ENCODE data around the gene TAPT1. TPM values are rescaled to one million over a fixed set of nuclear protein-coding genes. Genes with fewer than 3 reads are reported as not detected.

Gene TAPT1
- total and polyA plus RNA-seq, 2 of the 13 experiments (the other 11 are each of a cell fraction or from before 2014, with no cell fraction given): 24.5 to 25.3 TPM

DNA sequence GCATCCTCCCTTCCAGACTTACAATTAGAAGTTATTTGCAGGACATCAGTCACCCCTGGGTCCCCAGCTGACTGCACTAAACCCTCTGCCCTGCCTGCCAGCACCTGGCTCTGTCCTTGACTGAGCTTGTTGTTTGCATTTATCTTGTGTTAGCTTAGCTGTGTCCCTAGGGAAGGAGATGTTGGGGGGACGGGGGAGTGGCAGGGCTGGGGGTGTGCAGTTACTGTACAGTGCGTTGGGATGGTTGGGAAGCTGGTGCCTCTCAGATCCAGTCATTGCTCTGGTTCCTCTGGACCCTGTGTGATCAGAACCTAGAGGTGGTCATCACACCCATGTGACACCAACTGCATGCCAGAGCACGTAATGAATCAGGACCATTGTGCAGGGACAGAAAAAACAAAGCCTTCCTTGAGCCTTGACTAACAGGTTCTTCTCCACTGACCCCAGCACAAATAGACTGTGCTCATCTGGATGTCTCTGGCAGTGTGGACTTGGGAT, 109.7 kb downstream of the TAPT1 start (continued):
- TF ChIP-seq HNF4A (CRISPR knock-in tag; IDR thresholded peaks at IDR 0.05): peak; percentile 43
- TF ChIP-seq, protein P1, sequence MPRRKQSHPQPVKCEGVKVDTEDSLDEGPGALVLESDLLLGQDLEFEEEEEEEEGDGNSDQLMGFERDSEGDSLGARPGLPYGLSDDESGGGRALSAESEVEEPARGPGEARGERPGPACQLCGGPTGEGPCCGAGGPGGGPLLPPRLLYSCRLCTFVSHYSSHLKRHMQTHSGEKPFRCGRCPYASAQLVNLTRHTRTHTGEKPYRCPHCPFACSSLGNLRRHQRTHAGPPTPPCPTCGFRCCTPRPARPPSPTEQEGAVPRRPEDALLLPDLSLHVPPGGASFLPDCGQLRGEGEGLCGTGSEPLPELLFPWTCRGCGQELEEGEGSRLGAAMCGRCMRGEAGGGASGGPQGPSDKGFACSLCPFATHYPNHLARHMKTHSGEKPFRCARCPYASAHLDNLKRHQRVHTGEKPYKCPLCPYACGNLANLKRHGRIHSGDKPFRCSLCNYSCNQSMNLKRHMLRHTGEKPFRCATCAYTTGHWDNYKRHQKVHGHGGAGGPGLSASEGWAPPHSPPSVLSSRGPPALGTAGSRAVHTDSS (CRISPR knock-in tag; conservative IDR thresholded peaks at IDR 0.05): no peak
- no peak for TF ChIP-seq ATAD3A (CRISPR knock-in tag; IDR thresholded peaks at IDR 0.05)

DNA sequence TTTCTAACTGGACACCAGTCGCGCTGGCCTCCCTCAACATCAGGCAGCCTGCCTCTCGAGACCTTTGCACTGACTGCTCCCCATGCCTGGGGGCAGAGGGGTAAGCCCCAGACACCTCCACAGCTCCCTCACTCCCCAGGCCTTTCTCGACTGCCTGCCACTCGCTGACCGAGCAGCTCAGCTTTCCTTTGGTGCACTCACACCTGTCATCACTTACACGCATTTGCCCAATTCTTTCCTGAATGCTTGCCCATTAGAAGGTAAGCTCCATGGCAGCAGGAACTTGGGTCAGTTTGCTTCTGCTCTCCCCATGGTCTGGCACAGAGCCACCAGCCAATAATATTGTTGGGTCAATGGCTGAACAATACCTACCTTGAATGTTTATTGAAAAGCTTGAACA, 110.3 kb downstream of the TAPT1 start:
- peak overlapping the region; percentile 31 for H3K27ac ChIP-seq (ENCODE audit: extremely low read length, insufficient read depth, low read length)
- H3K36me3 ChIP-seq (replicated peaks in 1 of 2; ENCODE audit: control insufficient read depth in 1 of 2, insufficient read depth in 2 of 2, low read length in 2 of 2): no peaks in the 10 kb centered on the region
- POLR2A ChIA-PET: interaction anchor here (1.3 to 1.9 kb wide), 6 partner anchors 13 to 86 kb away, joined by 3 to 9 read pairs (median 4); no protein-coding TSS in a partner anchor
- no peak for FAIRE-seq
- no peaks in the 10 kb centered on the region for H3K9me3 ChIP-seq (ENCODE audit: low read length)
- 34% methylated on average over 7 of the region's 7 CpGs for WGBS (ENCODE audit: low lambda C conversion rate)
- H3K4me1 ChIP-seq (ENCODE audit: insufficient read depth, low read length): peaks cover 72% of the 10 kb centered on the region
- in situ Hi-C loops (cut with HindIII; ENCODE audit: extremely low pct_ligation_motif_present, low pct_unique_long_range_greater_than_20kb) (no loop called here), intact Hi-C loops (cut with micrococcal nuclease; ENCODE audit: unreplicated experiment) (loop anchor here (10.0 kb wide), 1 partner anchor 49 kb away; no protein-coding TSS in a partner anchor)
- peak; percentile 37 for ATAC-seq
- H3K79me2 ChIP-seq (ENCODE audit: insufficient read depth, low read length): no peaks in the 10 kb centered on the region
- no peaks in the 10 kb centered on the region for H4K20me1 ChIP-seq (ENCODE audit: insufficient read depth, low read length)
- CTCF ChIA-PET (ENCODE audit: low intra/inter-chr PET ratio, low total read pairs): no interaction called here
- no TSS peak for BruUV-seq (replicated peaks)
- peak overlapping the region; percentile 74 for H3K4me2 ChIP-seq (ENCODE audit: low read depth, low read length)
- H3K9ac ChIP-seq (ENCODE audit: insufficient read depth, low read depth, low read length): peak overlapping the region; percentile 40
- H2AFZ ChIP-seq (ENCODE audit: low read length): no peak overlapping the region
- H3K4me3 ChIP-seq (replicated peaks in 1 of 3; ENCODE audit: insufficient read depth in 1 of 3, low read depth in 2 of 3, low read length in 3 of 3): peak overlapping the region in 2 of 3 experiments; percentile 12 to 58; a peak in 2 of 6 replicates
- DNase-seq (ENCODE audit: low spot score): no peak
- H3K27me3 ChIP-seq (ENCODE audit: control insufficient read depth in 1 of 2, insufficient read depth in 2 of 2, low read length in 2 of 2): no peaks in the 10 kb centered on the region; a peak in 1 of 5 replicates
- no peak for TF ChIP-seq EHMT2 (IDR thresholded peaks at IDR 0.05; ENCODE audit: borderline replicate concordance, low read depth, low read length)
- TF ChIP-seq ISL2 (CRISPR knock-in tag; IDR thresholded peaks at IDR 0.05): no peak
- TF ChIP-seq, protein P2, sequence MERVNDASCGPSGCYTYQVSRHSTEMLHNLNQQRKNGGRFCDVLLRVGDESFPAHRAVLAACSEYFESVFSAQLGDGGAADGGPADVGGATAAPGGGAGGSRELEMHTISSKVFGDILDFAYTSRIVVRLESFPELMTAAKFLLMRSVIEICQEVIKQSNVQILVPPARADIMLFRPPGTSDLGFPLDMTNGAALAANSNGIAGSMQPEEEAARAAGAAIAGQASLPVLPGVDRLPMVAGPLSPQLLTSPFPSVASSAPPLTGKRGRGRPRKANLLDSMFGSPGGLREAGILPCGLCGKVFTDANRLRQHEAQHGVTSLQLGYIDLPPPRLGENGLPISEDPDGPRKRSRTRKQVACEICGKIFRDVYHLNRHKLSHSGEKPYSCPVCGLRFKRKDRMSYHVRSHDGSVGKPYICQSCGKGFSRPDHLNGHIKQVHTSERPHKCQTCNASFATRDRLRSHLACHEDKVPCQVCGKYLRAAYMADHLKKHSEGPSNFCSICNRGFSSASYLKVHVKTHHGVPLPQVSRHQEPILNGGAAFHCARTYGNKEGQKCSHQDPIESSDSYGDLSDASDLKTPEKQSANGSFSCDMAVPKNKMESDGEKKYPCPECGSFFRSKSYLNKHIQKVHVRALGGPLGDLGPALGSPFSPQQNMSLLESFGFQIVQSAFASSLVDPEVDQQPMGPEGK (CRISPR knock-in tag; IDR thresholded peaks at IDR 0.05): 0 out of 2 replicates have a peak, but pooled peaks have one; percentile 37
- TF ChIP-seq HNF4A (CRISPR knock-in tag; IDR thresholded peaks at IDR 0.05): peak; percentile 55
- no peak for TF ChIP-seq MZF1 (CRISPR knock-in tag; IDR thresholded peaks at IDR 0.05; ENCODE audit: borderline replicate concordance)
- TF ChIP-seq, protein P3, sequence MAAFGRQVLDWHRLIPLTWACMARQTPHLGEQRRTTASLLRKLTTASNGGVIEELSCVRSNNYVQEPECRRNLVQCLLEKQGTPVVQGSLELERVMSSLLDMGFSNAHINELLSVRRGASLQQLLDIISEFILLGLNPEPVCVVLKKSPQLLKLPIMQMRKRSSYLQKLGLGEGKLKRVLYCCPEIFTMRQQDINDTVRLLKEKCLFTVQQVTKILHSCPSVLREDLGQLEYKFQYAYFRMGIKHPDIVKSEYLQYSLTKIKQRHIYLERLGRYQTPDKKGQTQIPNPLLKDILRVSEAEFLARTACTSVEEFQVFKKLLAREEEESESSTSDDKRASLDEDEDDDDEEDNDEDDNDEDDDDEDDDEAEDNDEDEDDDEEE (CRISPR knock-in tag; IDR thresholded peaks at IDR 0.05): 0 out of 2 replicates have a peak, but pooled peaks have one; percentile 32
- TF ChIP-seq, protein P4, sequence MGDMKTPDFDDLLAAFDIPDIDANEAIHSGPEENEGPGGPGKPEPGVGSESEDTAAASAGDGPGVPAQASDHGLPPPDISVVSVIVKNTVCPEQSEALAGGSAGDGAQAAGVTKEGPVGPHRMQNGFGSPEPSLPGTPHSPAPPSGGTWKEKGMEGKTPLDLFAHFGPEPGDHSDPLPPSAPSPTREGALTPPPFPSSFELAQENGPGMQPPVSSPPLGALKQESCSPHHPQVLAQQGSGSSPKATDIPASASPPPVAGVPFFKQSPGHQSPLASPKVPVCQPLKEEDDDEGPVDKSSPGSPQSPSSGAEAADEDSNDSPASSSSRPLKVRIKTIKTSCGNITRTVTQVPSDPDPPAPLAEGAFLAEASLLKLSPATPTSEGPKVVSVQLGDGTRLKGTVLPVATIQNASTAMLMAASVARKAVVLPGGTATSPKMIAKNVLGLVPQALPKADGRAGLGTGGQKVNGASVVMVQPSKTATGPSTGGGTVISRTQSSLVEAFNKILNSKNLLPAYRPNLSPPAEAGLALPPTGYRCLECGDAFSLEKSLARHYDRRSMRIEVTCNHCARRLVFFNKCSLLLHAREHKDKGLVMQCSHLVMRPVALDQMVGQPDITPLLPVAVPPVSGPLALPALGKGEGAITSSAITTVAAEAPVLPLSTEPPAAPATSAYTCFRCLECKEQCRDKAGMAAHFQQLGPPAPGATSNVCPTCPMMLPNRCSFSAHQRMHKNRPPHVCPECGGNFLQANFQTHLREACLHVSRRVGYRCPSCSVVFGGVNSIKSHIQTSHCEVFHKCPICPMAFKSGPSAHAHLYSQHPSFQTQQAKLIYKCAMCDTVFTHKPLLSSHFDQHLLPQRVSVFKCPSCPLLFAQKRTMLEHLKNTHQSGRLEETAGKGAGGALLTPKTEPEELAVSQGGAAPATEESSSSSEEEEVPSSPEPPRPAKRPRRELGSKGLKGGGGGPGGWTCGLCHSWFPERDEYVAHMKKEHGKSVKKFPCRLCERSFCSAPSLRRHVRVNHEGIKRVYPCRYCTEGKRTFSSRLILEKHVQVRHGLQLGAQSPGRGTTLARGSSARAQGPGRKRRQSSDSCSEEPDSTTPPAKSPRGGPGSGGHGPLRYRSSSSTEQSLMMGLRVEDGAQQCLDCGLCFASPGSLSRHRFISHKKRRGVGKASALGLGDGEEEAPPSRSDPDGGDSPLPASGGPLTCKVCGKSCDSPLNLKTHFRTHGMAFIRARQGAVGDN (CRISPR knock-in tag; IDR thresholded peaks at IDR 0.05): peak; percentile 68
- TF ChIP-seq PHF21A (CRISPR knock-in tag; IDR thresholded peaks at IDR 0.05): peak; percentile 1; the same call in 1 of the 2 replicates
- 0 out of 2 replicates have a peak, but pooled peaks have one; percentile 3 for TF ChIP-seq MAFF (IDR thresholded peaks at IDR 0.05; ENCODE audit: low read depth, low read length)
- 0 out of 2 replicates have a peak, but pooled peaks have one; percentile 34 for TF ChIP-seq ZNF337 (CRISPR knock-in tag; IDR thresholded peaks at IDR 0.05; ENCODE audit: borderline replicate concordance, low read depth)
- TF ChIP-seq SKI (IDR thresholded peaks at IDR 0.05; ENCODE audit: partially characterized antibody): no peak
- TF ChIP-seq ZNF713 (CRISPR knock-in tag; IDR thresholded peaks at IDR 0.05): no peak

Data from HepG2 (cell line).